HepG2 (cell line): ENCODE measurements around the gene UBR4. TPM values are rescaled to one million over a fixed set of nuclear protein-coding genes. Genes with fewer than 3 reads are reported as not detected.
A peak's percentile ranks its signal among the peaks of the same experiment; 100 is the strongest.

ENCODE experiments used
- ERF ChIP-seq: IDR thresholded peaks from 2 replicates; pipeline ENCODE4 v1.6.1; 2018; ENCODE audit warnings: missing biosample characterization, missing genetic modification reagents
- FOXO1 ChIP-seq: sonication (generic); formaldehyde crosslinking; IDR thresholded peaks from 2 replicates; pipeline ENCODE4 v1.4.0; 2020; ENCODE audit warnings: missing genetic modification reagents
- HDAC2 ChIP-seq: sonication (generic); formaldehyde crosslinking; IDR thresholded peaks from 2 replicates; pipeline ENCODE4 v1.4.0; 2020; ENCODE audit warnings: missing genetic modification reagents
- HNF4G ChIP-seq, 2 experiments: sonication (generic) in 1 of 2; formaldehyde crosslinking in 1 of 2; IDR thresholded peaks; 2 replicates each; pipeline versions ENCODE4 v1.4.0 to v1.6.1; 2011 to 2020; ENCODE audit warnings: borderline replicate concordance in 2 of 2, low read depth in 2 of 2, mild to moderate bottlenecking in 2 of 2, low read length in 1 of 2, missing genetic modification reagents in 1 of 2, moderate library complexity in 1 of 2
- HNRNPL ChIP-seq: fragments of 200-400 bp; formaldehyde crosslinking; IDR thresholded peaks from 2 replicates; pipeline ENCODE4 v1.6.1; 2017; ENCODE audit warnings: mild to moderate bottlenecking, low read depth, low read length
- HNRNPLL ChIP-seq: fragments of 200-400 bp; formaldehyde crosslinking; IDR thresholded peaks from 2 replicates; pipeline ENCODE4 v1.6.1; 2017; ENCODE audit warnings: mild to moderate bottlenecking, low read depth, low read length; ENCODE audit not compliant: poor library complexity, severe bottlenecking
- PAF1 ChIP-seq: IDR thresholded peaks from 2 replicates; pipeline ENCODE4 v1.6.1; 2016; ENCODE audit warnings: missing genetic modification reagents, missing compliant biosample characterization
- TSC22D2 ChIP-seq: sonication (generic); formaldehyde crosslinking; IDR thresholded peaks from 2 replicates; pipeline ENCODE4 v1.5.1; 2020; ENCODE audit warnings: missing genetic modification reagents, mild to moderate bottlenecking, borderline replicate concordance
- ZFP62 ChIP-seq: sonication (generic); formaldehyde crosslinking; IDR thresholded peaks from 2 replicates; pipeline ENCODE4 v1.4.0; 2020; ENCODE audit warnings: missing genetic modification reagents
- ZKSCAN8 ChIP-seq: IDR thresholded peaks from 2 replicates; pipeline ENCODE4 v1.6.1; 2016; ENCODE audit warnings: borderline replicate concordance, missing genetic modification reagents, missing compliant biosample characterization
- ZNF274 ChIP-seq: sonication (generic); formaldehyde crosslinking; IDR thresholded peaks from 2 replicates; pipeline ENCODE4 v1.5.1; 2020; ENCODE audit warnings: mild to moderate bottlenecking, missing genetic modification reagents
- ZNF333 ChIP-seq: sonication (generic); formaldehyde crosslinking; IDR thresholded peaks from 2 replicates; pipeline ENCODE4 v1.4.0; 2020; ENCODE audit warnings: mild to moderate bottlenecking, missing genetic modification reagents, borderline replicate concordance
- ZNF337 ChIP-seq: sonication (generic); formaldehyde crosslinking; IDR thresholded peaks from 2 replicates; pipeline ENCODE4 v1.5.1; 2020; ENCODE audit warnings: missing genetic modification reagents, low read depth, mild to moderate bottlenecking, borderline replicate concordance
- ZNF572 ChIP-seq: sonication (generic); formaldehyde crosslinking; IDR thresholded peaks from 2 replicates; pipeline ENCODE4 v1.5.1; 2020; ENCODE audit warnings: mild to moderate bottlenecking, missing genetic modification reagents
- ZNF605 ChIP-seq: sonication (generic); formaldehyde crosslinking; IDR thresholded peaks from 2 replicates; pipeline ENCODE4 v1.8.0; 2022; ENCODE audit warnings: mild to moderate bottlenecking, missing genetic modification reagents
- polyA plus RNA-seq, 8 experiments: library from polyadenylated mRNA; depleted of rRNA in 3 of 8; stranded (reverse) in 7 of 8; unstranded in 1 of 8; fragments of >200 nt; fragmentation: Illumina TruSeq in 4 of 8; extraction: Trizol in 4 of 8; gene quantifications; 2 replicates each; pipeline versions ENCODE4 v1.2.1 to v1.2.3, GENCODE V29; 2011 to 2016; ENCODE audit warnings: low read depth in 4 of 8, missing spikeins in 1 of 8, mixed read lengths in 1 of 8; ENCODE audit not compliant: insufficient read depth in 1 of 8
- total RNA-seq, 5 experiments: library from RNA; depleted of rRNA; stranded (reverse); fragments of >200 nt; fragmentation: Illumina TruSeq; extraction: Trizol; gene quantifications; 2 replicates each; pipeline ENCODE4 v1.2.3, GENCODE V29; 2016; ENCODE audit warnings: low read depth in 1 of 5
- TF ChIP-seq, protein P1 (sequence below): sonication (generic); formaldehyde crosslinking; IDR thresholded peaks from 2 replicates; pipeline ENCODE4 v1.9.0; 2022; ENCODE audit warnings: missing genetic modification reagents, mild to moderate bottlenecking, borderline replicate concordance
- TF ChIP-seq, protein P2 (sequence below): sonication (generic); formaldehyde crosslinking; IDR thresholded peaks from 2 replicates; pipeline ENCODE4 v1.5.1; 2020; ENCODE audit warnings: missing genetic modification reagents, mild to moderate bottlenecking, borderline replicate concordance
- TF ChIP-seq, protein P3 (sequence below): sonication (generic); formaldehyde crosslinking; IDR thresholded peaks from 2 replicates; pipeline ENCODE4 v1.5.0; 2020; ENCODE audit warnings: missing genetic modification reagents, mild to moderate bottlenecking, borderline replicate concordance
- TF ChIP-seq, protein P4 (sequence below): sonication (generic); formaldehyde crosslinking; IDR thresholded peaks from 2 replicates; pipeline ENCODE4 v1.8.0; 2022; ENCODE audit warnings: mild to moderate bottlenecking, missing genetic modification reagents, moderate library complexity
- TF ChIP-seq, protein P5 (sequence below): sonication (generic); formaldehyde crosslinking; IDR thresholded peaks from 2 replicates; pipeline ENCODE4 v1.8.1; 2022; ENCODE audit warnings: mild to moderate bottlenecking, missing genetic modification reagents
- TF ChIP-seq, protein P6 (sequence below), 2 experiments: fragments of 450-650 bp in 1 of 2; sonication (generic) in 1 of 2; formaldehyde crosslinking; IDR thresholded peaks; 2 replicates each; pipeline versions ENCODE4 v1.5.0 to v1.8.0; 2020 to 2022; ENCODE audit warnings: mild to moderate bottlenecking in 1 of 2, missing genetic modification reagents in 1 of 2

Gene UBR4
- total and polyA plus RNA-seq, 2 of the 13 experiments (the other 11 are each of a cell fraction or from before 2014, with no cell fraction given), result 59.1 to 106 TPM

DNA sequence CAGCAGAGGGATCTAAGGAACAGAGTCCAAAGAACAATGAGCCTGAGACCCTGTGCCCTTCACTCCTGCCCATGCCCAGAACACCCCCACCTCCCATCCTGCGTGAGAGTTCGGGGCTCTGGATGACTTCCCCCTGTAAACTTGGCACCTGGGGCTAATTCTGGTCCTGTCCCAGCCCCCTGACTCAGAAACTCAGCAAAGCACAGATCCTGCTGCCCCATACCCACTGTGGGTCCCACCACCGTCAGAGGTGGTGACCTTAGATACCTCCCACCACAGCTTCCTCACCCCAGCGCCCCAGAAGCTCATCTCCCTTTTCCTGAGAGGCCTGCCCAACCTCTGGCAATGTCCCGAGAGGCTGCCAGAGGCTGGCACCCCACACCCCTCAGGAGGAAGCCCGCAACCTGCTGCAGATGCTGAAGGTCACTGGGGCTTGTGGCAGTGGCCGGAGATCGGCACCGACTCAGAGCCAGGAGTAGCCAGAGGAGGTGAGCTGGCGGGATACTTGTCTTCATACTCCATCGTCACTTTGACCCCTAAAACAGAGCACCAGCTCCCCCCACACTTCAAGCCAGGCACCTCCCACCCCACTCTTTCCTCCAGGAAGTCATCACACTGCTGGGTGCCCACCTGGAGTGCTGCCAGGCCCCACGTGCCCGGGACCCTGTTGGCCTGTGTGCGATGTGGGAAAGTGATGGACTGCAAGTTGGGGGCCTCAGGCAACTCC, 142.0 kb downstream of the UBR4 start (continued):
- TF ChIP-seq, protein P1, sequence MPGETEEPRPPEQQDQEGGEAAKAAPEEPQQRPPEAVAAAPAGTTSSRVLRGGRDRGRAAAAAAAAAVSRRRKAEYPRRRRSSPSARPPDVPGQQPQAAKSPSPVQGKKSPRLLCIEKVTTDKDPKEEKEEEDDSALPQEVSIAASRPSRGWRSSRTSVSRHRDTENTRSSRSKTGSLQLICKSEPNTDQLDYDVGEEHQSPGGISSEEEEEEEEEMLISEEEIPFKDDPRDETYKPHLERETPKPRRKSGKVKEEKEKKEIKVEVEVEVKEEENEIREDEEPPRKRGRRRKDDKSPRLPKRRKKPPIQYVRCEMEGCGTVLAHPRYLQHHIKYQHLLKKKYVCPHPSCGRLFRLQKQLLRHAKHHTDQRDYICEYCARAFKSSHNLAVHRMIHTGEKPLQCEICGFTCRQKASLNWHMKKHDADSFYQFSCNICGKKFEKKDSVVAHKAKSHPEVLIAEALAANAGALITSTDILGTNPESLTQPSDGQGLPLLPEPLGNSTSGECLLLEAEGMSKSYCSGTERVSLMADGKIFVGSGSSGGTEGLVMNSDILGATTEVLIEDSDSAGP, result no peak
- no peak for TF ChIP-seq ZNF333
- no peak; the same call in 1 of the 2 replicates for TF ChIP-seq HNF4G (IDR thresholded peaks at IDR 0.05; ENCODE audit: borderline replicate concordance, low read depth, low read length)
- TF ChIP-seq HNF4G (CRISPR knock-in tag; IDR thresholded peaks at IDR 0.05; ENCODE audit: borderline replicate concordance, low read depth), result no peak
- TF ChIP-seq HDAC2 (CRISPR knock-in tag), result no peak
- TF ChIP-seq ZNF274 (CRISPR knock-in tag), result no peak
- TF ChIP-seq, protein P2, sequence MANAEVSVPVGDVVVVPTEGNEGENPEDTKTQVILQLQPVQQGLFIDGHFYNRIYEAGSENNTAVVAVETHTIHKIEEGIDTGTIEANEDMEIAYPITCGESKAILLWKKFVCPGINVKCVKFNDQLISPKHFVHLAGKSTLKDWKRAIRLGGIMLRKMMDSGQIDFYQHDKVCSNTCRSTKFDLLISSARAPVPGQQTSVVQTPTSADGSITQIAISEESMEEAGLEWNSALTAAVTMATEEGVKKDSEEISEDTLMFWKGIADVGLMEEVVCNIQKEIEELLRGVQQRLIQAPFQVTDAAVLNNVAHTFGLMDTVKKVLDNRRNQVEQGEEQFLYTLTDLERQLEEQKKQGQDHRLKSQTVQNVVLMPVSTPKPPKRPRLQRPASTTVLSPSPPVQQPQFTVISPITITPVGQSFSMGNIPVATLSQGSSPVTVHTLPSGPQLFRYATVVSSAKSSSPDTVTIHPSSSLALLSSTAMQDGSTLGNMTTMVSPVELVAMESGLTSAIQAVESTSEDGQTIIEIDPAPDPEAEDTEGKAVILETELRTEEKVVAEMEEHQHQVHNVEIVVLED (CRISPR knock-in tag), result no peak
- TF ChIP-seq, protein P3, sequence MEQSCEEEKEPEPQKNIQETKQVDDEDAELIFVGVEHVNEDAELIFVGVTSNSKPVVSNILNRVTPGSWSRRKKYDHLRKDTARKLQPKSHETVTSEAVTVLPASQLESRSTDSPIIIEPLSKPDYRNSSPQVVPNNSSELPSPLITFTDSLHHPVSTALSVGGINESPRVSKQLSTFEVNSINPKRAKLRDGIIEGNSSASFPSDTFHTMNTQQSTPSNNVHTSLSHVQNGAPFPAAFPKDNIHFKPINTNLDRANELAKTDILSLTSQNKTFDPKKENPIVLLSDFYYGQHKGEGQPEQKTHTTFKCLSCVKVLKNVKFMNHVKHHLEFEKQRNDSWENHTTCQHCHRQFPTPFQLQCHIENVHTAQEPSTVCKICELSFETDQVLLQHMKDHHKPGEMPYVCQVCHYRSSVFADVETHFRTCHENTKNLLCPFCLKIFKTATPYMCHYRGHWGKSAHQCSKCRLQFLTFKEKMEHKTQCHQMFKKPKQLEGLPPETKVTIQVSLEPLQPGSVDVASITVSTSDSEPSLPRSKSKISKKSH (CRISPR knock-in tag), result 0 out of 2 replicates have a peak, but pooled peaks have one; percentile 27
- TF ChIP-seq PAF1 (CRISPR knock-in tag), result no peak
- no peak for TF ChIP-seq ZNF337 (CRISPR knock-in tag)
- no peak for TF ChIP-seq HNRNPLL
- no peak for TF ChIP-seq ZNF605 (CRISPR knock-in tag)
- no peak for TF ChIP-seq FOXO1
- TF ChIP-seq, protein P4, sequence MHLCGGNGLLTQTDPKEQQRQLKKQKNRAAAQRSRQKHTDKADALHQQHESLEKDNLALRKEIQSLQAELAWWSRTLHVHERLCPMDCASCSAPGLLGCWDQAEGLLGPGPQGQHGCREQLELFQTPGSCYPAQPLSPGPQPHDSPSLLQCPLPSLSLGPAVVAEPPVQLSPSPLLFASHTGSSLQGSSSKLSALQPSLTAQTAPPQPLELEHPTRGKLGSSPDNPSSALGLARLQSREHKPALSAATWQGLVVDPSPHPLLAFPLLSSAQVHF (CRISPR knock-in tag), result no peak
- TF ChIP-seq ERF (CRISPR knock-in tag), result no peak
- TF ChIP-seq HNRNPL, result peak; percentile 86
- no peak for TF ChIP-seq ZNF572 (CRISPR knock-in tag)
- TF ChIP-seq ZKSCAN8 (CRISPR knock-in tag), result no peak
- TF ChIP-seq, protein P5, sequence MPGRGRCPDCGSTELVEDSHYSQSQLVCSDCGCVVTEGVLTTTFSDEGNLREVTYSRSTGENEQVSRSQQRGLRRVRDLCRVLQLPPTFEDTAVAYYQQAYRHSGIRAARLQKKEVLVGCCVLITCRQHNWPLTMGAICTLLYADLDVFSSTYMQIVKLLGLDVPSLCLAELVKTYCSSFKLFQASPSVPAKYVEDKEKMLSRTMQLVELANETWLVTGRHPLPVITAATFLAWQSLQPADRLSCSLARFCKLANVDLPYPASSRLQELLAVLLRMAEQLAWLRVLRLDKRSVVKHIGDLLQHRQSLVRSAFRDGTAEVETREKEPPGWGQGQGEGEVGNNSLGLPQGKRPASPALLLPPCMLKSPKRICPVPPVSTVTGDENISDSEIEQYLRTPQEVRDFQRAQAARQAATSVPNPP (CRISPR knock-in tag), result no peak
- TF ChIP-seq, protein P6, sequence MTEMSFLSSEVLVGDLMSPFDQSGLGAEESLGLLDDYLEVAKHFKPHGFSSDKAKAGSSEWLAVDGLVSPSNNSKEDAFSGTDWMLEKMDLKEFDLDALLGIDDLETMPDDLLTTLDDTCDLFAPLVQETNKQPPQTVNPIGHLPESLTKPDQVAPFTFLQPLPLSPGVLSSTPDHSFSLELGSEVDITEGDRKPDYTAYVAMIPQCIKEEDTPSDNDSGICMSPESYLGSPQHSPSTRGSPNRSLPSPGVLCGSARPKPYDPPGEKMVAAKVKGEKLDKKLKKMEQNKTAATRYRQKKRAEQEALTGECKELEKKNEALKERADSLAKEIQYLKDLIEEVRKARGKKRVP (CRISPR knock-in tag; IDR thresholded peaks at IDR 0.05), result no peak
- TF ChIP-seq ZFP62 (CRISPR knock-in tag), result no peak
- no peak for TF ChIP-seq TSC22D2
